H1 (cell line): ENCODE results near the gene GIPC1.

Experiments
- BRCA1 ChIP-seq: IDR thresholded peaks from 2 replicates; pipeline ENCODE4 v1.6.1; 2012; ENCODE audit warnings: low read depth, low read length, improper control_type of control experiment
- CEBPB ChIP-seq: IDR thresholded peaks from 2 replicates; pipeline ENCODE4 v1.6.1; 2012; ENCODE audit warnings: low read depth, low read length
- CHD1 ChIP-seq: IDR thresholded peaks from 2 replicates; pipeline ENCODE4 v1.6.1; 2012; ENCODE audit warnings: low read depth, low read length, improper control_type of control experiment
- EGR1 ChIP-seq: IDR thresholded peaks from 2 replicates; pipeline ENCODE4 v1.6.1; 2011; ENCODE audit warnings: low read depth, low read length, borderline replicate concordance
- KDM4A ChIP-seq: IDR thresholded peaks from one replicate; pipeline ENCODE4 v1.7.1; 2012; ENCODE audit warnings: low read depth, mild to moderate bottlenecking, moderate library complexity, low read length, inconsistent platforms; ENCODE audit not compliant: severe bottlenecking
- PHF8 ChIP-seq: fragments of 200-600 bp; sonication (generic); conservative IDR thresholded peaks from 2 replicates; pipeline ENCODE4 v1.7.1; 2012; ENCODE audit warnings: low read depth, mild to moderate bottlenecking, inconsistent platforms, low read length, moderate library complexity
- POLR2A ChIP-seq, 2 experiments: IDR thresholded peaks; 1 replicate in 1 of 2; 2 replicates in 1 of 2; pipeline ENCODE4 v1.6.1; 2011; ENCODE audit warnings: low read depth in 2 of 2, low read length in 2 of 2, mild to moderate bottlenecking in 2 of 2; ENCODE audit errors: control extremely low read depth in 1 of 2
- SIN3A ChIP-seq, 2 experiments: IDR thresholded peaks in 1 of 2; conservative IDR thresholded peaks in 1 of 2; 2 replicates each; pipeline ENCODE4 v1.6.1; 2011 to 2012; ENCODE audit warnings: low read length in 2 of 2, improper control_type of control experiment in 1 of 2, low read depth in 1 of 2, mild to moderate bottlenecking in 1 of 2
- SP1 ChIP-seq: IDR thresholded peaks from 2 replicates; pipeline ENCODE4 v1.6.1; 2011; ENCODE audit warnings: low read depth, low read length
- TBP ChIP-seq: IDR thresholded peaks from 2 replicates; pipeline ENCODE4 v1.6.1; 2011; ENCODE audit warnings: low read depth, low read length, improper control_type of control experiment
- TEAD4 ChIP-seq: IDR thresholded peaks from 2 replicates; pipeline ENCODE4 v1.6.1; 2012; ENCODE audit warnings: low read depth, low read length, inconsistent platforms, mixed read lengths
- ZNF274 ChIP-seq: IDR thresholded peaks from 2 replicates; pipeline ENCODE4 v1.7.0; 2012; ENCODE audit warnings: low read length, borderline replicate concordance; ENCODE audit errors: extremely low read depth
- TF ChIP-seq, protein P1 (sequence below), 3 experiments: IDR thresholded peaks; 1 replicate in 2 of 3; 2 replicates in 1 of 3; pipeline versions ENCODE4 v1.5.1 to v1.6.1; 2011; ENCODE audit warnings: low read length in 3 of 3, mild to moderate bottlenecking in 3 of 3, inconsistent platforms in 2 of 3, low read depth in 1 of 3, moderate library complexity in 1 of 3; ENCODE audit not compliant: insufficient read depth in 1 of 3; ENCODE audit errors: control extremely low read depth in 1 of 3

- no peak for TF ChIP-seq KDM4A
- no peak for TF ChIP-seq ZNF274
- TF ChIP-seq SP1 = no peak
- no peak for TF ChIP-seq TBP
- no peak for TF ChIP-seq SIN3A (conservative IDR thresholded peaks at IDR 0.05 in 1 of 2, IDR thresholded peaks at IDR 0.05 in 1 of 2; ENCODE audit: low read depth in 1 of 2, low read length in 2 of 2)
- no peak for TF ChIP-seq EGR1
- TF ChIP-seq, protein P1, sequence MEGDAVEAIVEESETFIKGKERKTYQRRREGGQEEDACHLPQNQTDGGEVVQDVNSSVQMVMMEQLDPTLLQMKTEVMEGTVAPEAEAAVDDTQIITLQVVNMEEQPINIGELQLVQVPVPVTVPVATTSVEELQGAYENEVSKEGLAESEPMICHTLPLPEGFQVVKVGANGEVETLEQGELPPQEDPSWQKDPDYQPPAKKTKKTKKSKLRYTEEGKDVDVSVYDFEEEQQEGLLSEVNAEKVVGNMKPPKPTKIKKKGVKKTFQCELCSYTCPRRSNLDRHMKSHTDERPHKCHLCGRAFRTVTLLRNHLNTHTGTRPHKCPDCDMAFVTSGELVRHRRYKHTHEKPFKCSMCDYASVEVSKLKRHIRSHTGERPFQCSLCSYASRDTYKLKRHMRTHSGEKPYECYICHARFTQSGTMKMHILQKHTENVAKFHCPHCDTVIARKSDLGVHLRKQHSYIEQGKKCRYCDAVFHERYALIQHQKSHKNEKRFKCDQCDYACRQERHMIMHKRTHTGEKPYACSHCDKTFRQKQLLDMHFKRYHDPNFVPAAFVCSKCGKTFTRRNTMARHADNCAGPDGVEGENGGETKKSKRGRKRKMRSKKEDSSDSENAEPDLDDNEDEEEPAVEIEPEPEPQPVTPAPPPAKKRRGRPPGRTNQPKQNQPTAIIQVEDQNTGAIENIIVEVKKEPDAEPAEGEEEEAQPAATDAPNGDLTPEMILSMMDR (IDR thresholded peaks at IDR 0.05; ENCODE audit: control extremely low read depth in 1 of 3, insufficient read depth in 1 of 3, low read depth in 1 of 3, low read length in 3 of 3) = peak; percentile 75 to 92 (median 89)
- TF ChIP-seq CHD1 = no peak
- no peak for TF ChIP-seq PHF8
- TF ChIP-seq TEAD4 = 0 out of 2 replicates have a peak, but pooled peaks have one; percentile 7
- no peak for TF ChIP-seq BRCA1
- TF ChIP-seq CEBPB = no peak
- TF ChIP-seq POLR2A (IDR thresholded peaks at IDR 0.05; ENCODE audit: control extremely low read depth in 1 of 2, low read depth in 2 of 2, low read length in 2 of 2) = no peak
These were observed 9.7 kb upstream of the GIPC1 start for GRCh38 chr19:14505488-14506239.
